ENCODE data around the gene HS6ST3. TPM values are rescaled to one million over a fixed set of nuclear protein-coding genes. Genes with fewer than 3 reads are reported as not detected.

HS6ST3 gene
- total and polyA plus RNA-seq, 9 of the 15 experiments (the other 6 are each of a cell fraction or from before 2014, with no cell fraction given): not detected

DNA sequence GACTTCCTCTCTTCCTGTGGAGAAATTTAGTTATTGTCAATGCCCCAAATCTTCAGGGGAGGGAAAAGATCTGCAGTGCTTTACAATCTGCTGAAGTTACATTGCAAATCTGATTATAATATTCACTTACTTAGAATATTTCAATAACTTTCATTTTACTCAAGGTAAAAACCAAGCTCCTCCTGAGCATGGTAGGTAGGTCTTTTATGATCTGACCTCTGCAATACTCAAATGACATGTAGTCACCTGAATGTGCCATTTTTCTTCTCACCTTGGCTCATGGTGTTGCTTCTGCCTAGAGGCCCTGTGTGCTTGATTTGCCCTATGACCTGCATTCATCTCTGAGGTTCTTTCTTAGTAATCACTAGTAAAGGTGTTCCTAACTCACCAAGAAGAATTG lies 331.4 kb downstream of the HS6ST3 start:
- no peaks in the 10 kb centered on the region for H3K4me1 ChIP-seq (replicated peaks in 1 of 2; ENCODE audit: control insufficient read depth in 2 of 2, insufficient read depth in 2 of 2, low read length in 2 of 2)
- ChIA-PET CTCF (ENCODE audit: low intra/inter-chr PET ratio) (no interaction called here), POLR2A (no interaction called here)
- intact Hi-C loops (cut with micrococcal nuclease): no loop called here
- no peak overlapping the region for H3K4me2 ChIP-seq (ENCODE audit: insufficient read depth, low read length)
- in situ Hi-C loops (cut with MboI): no loop called here
- no TSS peak for BruUV-seq (replicated peaks)
- H3K9ac ChIP-seq (ENCODE audit: insufficient read depth in 1 of 2, low read depth in 2 of 2, low read length in 2 of 2): no peak overlapping the region
- no peak overlapping the region for H3K4me3 ChIP-seq
- no peak overlapping the region for H2AFZ ChIP-seq (ENCODE audit: low read depth, low read length)
- H3K27me3 ChIP-seq (ENCODE audit: control insufficient read depth in 2 of 2, insufficient read depth in 2 of 2, low read length in 2 of 2): no peaks in the 10 kb centered on the region
- FAIRE-seq (no peak), DNase-seq (ENCODE audit: extremely low read depth in 1 of 4, low spot score in 3 of 4) (no peak), ATAC-seq (no peak)
- no peaks in the 10 kb centered on the region for H3K36me3 ChIP-seq (ENCODE audit: control insufficient read depth, insufficient read depth, low read length)
- H3K79me2 ChIP-seq (ENCODE audit: control insufficient read depth, insufficient read depth, low read length): no peaks in the 10 kb centered on the region
- H4K20me1 ChIP-seq (replicated peaks; ENCODE audit: control insufficient read depth, insufficient read depth, low read length): no peaks in the 10 kb centered on the region
- no peaks in the 10 kb centered on the region for H3K9me1 ChIP-seq (ENCODE audit: control insufficient read depth, insufficient read depth, low read length)
- H3K27ac ChIP-seq (ENCODE audit: extremely low read depth, low read depth, low read length): no peak overlapping the region
- no peaks in the 10 kb centered on the region for H3K9me3 ChIP-seq (replicated peaks; ENCODE audit: control insufficient read depth, insufficient read depth, low read depth, low read length)
- no peak for TF ChIP-seq BHLHE40 (IDR thresholded peaks at IDR 0.05; ENCODE audit: low read length)
- no peak for TF ChIP-seq MTA2 (IDR thresholded peaks at IDR 0.05; ENCODE audit: low read depth)
- no peak for TF ChIP-seq ZC3H8 (IDR thresholded peaks at IDR 0.05)
- TF ChIP-seq ZNF444 (CRISPR knock-in tag; IDR thresholded peaks at IDR 0.05): no peak
- TF ChIP-seq ZNF589 (CRISPR knock-in tag; IDR thresholded peaks at IDR 0.05; ENCODE audit: low read depth): no peak
- TF ChIP-seq HEY1 (CRISPR knock-in tag; IDR thresholded peaks at IDR 0.05; ENCODE audit: borderline replicate concordance): no peak
- TF ChIP-seq REST (IDR thresholded peaks at IDR 0.05; ENCODE audit: borderline replicate concordance): no peak
- no peak for TF ChIP-seq REST (CRISPR knock-in tag; IDR thresholded peaks at IDR 0.05; ENCODE audit: low read depth)
- no peak for TF ChIP-seq ARID2 (IDR thresholded peaks at IDR 0.05)
- no peak for TF ChIP-seq SRSF9 (IDR thresholded peaks at IDR 0.05; ENCODE audit: borderline replicate concordance, low read depth, low read length)
- no peak for TF ChIP-seq SNRNP70 (optimal IDR thresholded peaks at IDR 0.05; ENCODE audit: low read depth, low read length)
- TF ChIP-seq, protein P1, sequence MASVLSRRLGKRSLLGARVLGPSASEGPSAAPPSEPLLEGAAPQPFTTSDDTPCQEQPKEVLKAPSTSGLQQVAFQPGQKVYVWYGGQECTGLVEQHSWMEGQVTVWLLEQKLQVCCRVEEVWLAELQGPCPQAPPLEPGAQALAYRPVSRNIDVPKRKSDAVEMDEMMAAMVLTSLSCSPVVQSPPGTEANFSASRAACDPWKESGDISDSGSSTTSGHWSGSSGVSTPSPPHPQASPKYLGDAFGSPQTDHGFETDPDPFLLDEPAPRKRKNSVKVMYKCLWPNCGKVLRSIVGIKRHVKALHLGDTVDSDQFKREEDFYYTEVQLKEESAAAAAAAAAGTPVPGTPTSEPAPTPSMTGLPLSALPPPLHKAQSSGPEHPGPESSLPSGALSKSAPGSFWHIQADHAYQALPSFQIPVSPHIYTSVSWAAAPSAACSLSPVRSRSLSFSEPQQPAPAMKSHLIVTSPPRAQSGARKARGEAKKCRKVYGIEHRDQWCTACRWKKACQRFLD (CRISPR knock-in tag; IDR thresholded peaks at IDR 0.05): no peak
